IMR-90 (cell line): ENCODE measurements around the gene MBD3L5. TPM values are rescaled to one million over a fixed set of nuclear protein-coding genes. Genes with fewer than 3 reads are reported as not detected.
"Not testable (repeated sequence)": the region's sequence is repeated elsewhere in the genome, so short reads cannot be mapped to it uniquely, and the experiment has no call there.

Experiments used
- ATAC-seq: fragments of 200-7000 bp; cut with Tn5 transposase; 2 replicates; pipeline ENCODE4 v1.9.1; 2020; ENCODE audit warnings: low read depth, mild to moderate bottlenecking, moderate library complexity
- BruUV-seq: library from RNA; stranded (reverse); fragments of 400-500 nt; replicated peaks from 2 replicates; lab custom pipeline; 2021; lab: Mats Ljungman, UMichigan
- CTCF ChIA-PET: fragments of 300-600 bp; formaldehyde crosslinking; extraction: SDS; loops from one replicate; lab custom pipeline; 2021; ENCODE audit warnings: antibody characterized with exemption; lab: Yijun Ruan, JAX
- POLR2A ChIA-PET: fragments of 300-600 bp; sonication (Branson Sonifier 250); formaldehyde crosslinking; loops from one replicate; lab custom pipeline; 2022; ENCODE audit warnings: antibody characterized with exemption; ENCODE audit not compliant: unreplicated experiment; lab: Charles Lee
- DNase-seq: peaks from one replicate; pipeline ENCODE4 v3.0.0; 2013
- H2AFZ ChIP-seq: replicated peaks from 2 replicates; pipeline ENCODE3; 2013; ENCODE audit warnings: low read length, mild to moderate bottlenecking; ENCODE audit not compliant: poor library complexity
- H2AK5ac ChIP-seq: 2 replicates; pipeline ENCODE4 v1.6.1; 2013; ENCODE audit warnings: low read depth, low read length, inconsistent platforms
- H2AK9ac ChIP-seq: replicated peaks from 2 replicates; pipeline ENCODE3; 2013; ENCODE audit warnings: mild to moderate bottlenecking, low read depth, low read length, moderate library complexity; ENCODE audit not compliant: poor library complexity
- H2BK120ac ChIP-seq: 2 replicates; pipeline ENCODE4 v1.6.1; 2013; ENCODE audit warnings: low read depth, low read length, inconsistent platforms
- H2BK15ac ChIP-seq: 3 replicates; pipeline ENCODE4 v1.6.1; 2013; ENCODE audit warnings: low read depth, low read length, inconsistent platforms
- H2BK20ac ChIP-seq: 2 replicates; pipeline ENCODE4 v1.6.1; 2013; ENCODE audit warnings: low read depth, mild to moderate bottlenecking, inconsistent platforms, low read length, moderate library complexity
- H2BK5ac ChIP-seq: 2 replicates; pipeline ENCODE4 v1.6.1; 2013; ENCODE audit warnings: mild to moderate bottlenecking, low read depth, low read length, inconsistent platforms; ENCODE audit not compliant: poor library complexity, severe bottlenecking
- H3K14ac ChIP-seq: replicated peaks from 2 replicates; pipeline ENCODE4 v1.6.1; 2013; ENCODE audit warnings: low read depth, low read length, inconsistent platforms
- H3K18ac ChIP-seq: 2 replicates; pipeline ENCODE4 v1.6.1; 2013; ENCODE audit warnings: low read depth, low read length, control low read depth
- H3K23ac ChIP-seq: 2 replicates; pipeline ENCODE4 v1.6.1; 2013; ENCODE audit warnings: low read depth, low read length, inconsistent platforms
- H3K27ac ChIP-seq: 2 replicates; pipeline ENCODE4 v1.5.1; 2013; ENCODE audit warnings: mild to moderate bottlenecking, control low read depth, low read length; ENCODE audit not compliant: insufficient read depth
- H3K27me3 ChIP-seq: 2 replicates; pipeline ENCODE4 v1.6.1; 2013; ENCODE audit warnings: low read length; ENCODE audit not compliant: control insufficient read depth, insufficient read depth
- H3K36me3 ChIP-seq: 2 replicates; pipeline ENCODE4 v1.6.1; 2013; ENCODE audit warnings: low read length, mixed read lengths; ENCODE audit not compliant: control insufficient read depth, insufficient read depth
- H3K4ac ChIP-seq: 2 replicates; pipeline ENCODE4 v1.6.1; 2013; ENCODE audit warnings: low read depth, low read length, inconsistent platforms
- H3K4me1 ChIP-seq: 2 replicates; pipeline ENCODE4 v1.6.1; 2013; ENCODE audit warnings: low read length, mixed read lengths; ENCODE audit not compliant: control insufficient read depth, insufficient read depth
- H3K4me2 ChIP-seq: 2 replicates; pipeline ENCODE4 v1.6.1; 2013; ENCODE audit warnings: low read depth, mild to moderate bottlenecking, control low read depth, low read length, moderate library complexity
- H3K4me3 ChIP-seq: 2 replicates; pipeline ENCODE4 v1.5.1; 2013; ENCODE audit warnings: low read depth, mild to moderate bottlenecking, control low read depth, low read length, moderate library complexity; ENCODE audit not compliant: insufficient read depth
- H3K56ac ChIP-seq: 2 replicates; pipeline ENCODE4 v1.6.1; 2013; ENCODE audit warnings: low read length, inconsistent platforms; ENCODE audit not compliant: insufficient read depth; ENCODE audit errors: extremely low read depth
- H3K79me1 ChIP-seq, 2 experiments: 2 replicates each; pipeline ENCODE4 v1.6.1; 2013; ENCODE audit warnings: low read length in 2 of 2, inconsistent platforms in 1 of 2, low read depth in 1 of 2
- H3K9ac ChIP-seq: 2 replicates; pipeline ENCODE4 v1.6.1; 2013; ENCODE audit warnings: low read depth, low read length, control low read depth
- H3K9me1 ChIP-seq: 2 replicates; pipeline ENCODE4 v1.6.1; 2013; ENCODE audit warnings: low read length, inconsistent platforms; ENCODE audit not compliant: insufficient read depth
- H3K9me3 ChIP-seq: 2 replicates; pipeline ENCODE4 v1.6.1; 2013; ENCODE audit warnings: low read length; ENCODE audit not compliant: control insufficient read depth, insufficient read depth
- H4K20me1 ChIP-seq: 2 replicates; pipeline ENCODE4 v1.6.1; 2013; ENCODE audit warnings: low read length, inconsistent platforms; ENCODE audit not compliant: insufficient read depth
- H4K5ac ChIP-seq: 2 replicates; pipeline ENCODE4 v1.6.1; 2013; ENCODE audit warnings: mild to moderate bottlenecking, low read depth, low read length, control low read depth
- H4K8ac ChIP-seq, 2 experiments: 2 replicates each; pipeline ENCODE4 v1.6.1; 2013; ENCODE audit warnings: low read depth in 2 of 2, low read length in 2 of 2, control low read depth in 1 of 2, inconsistent platforms in 1 of 2
- H4K91ac ChIP-seq: 2 replicates; pipeline ENCODE4 v1.6.1; 2013; ENCODE audit warnings: low read depth, low read length, inconsistent platforms; ENCODE audit not compliant: insufficient read depth
- WGBS, 2 experiments: methylation state at CpG; one replicate each; pipeline versions ENCODE4 v1.1.5 to v1.1.7; 2013; ENCODE audit warnings: missing lambda C conversion rate in 2 of 2; ENCODE audit not compliant: insufficient read length in 1 of 2; ENCODE audit errors: extremely low coverage in 2 of 2; 5-methylcytosine and 5-hydroxymethylcytosine counted together
- dilution Hi-C: fragments of 300-500 bp; cut with HindIII; formaldehyde crosslinking; loops from one replicate; pipeline ENCODE4 v1.14.3; 2018; ENCODE audit warnings: low sequenced_read_pairs; ENCODE audit not compliant: unreplicated experiment
- in situ Hi-C: fragments of 300-500 bp; cut with MboI; formaldehyde crosslinking; loops from 3 replicates; pipeline ENCODE4 v1.14.3; 2019; ENCODE audit warnings: low sequenced_read_pairs, inconsistent platforms, mixed read lengths
- intact Hi-C: fragments of 100-400 bp; cut with micrococcal nuclease; formaldehyde crosslinking; loops from 2 replicates; pipeline ENCODE4 v1.10.0; 2022
- polyA plus RNA-seq, 3 experiments: library from polyadenylated mRNA; depleted of rRNA; stranded (reverse); fragments of >200 nt; gene quantifications; 2 replicates each; pipeline ENCODE4 v1.2.3, GENCODE V29; 2012; ENCODE audit warnings: low replicate concordance in 1 of 3
- total RNA-seq: library from RNA; depleted of rRNA; stranded (reverse); fragments of >200 nt; gene quantifications from 2 replicates; pipeline ENCODE4 v1.2.3, GENCODE V29; 2012

MBD3L5 gene
- total and polyA plus RNA-seq, 2 of the 4 experiments (the other 2 are of a cell fraction) = not detected

- H3K18ac ChIP-seq, CTCF ChIA-PET, H2AFZ ChIP-seq, H3K4me2 ChIP-seq, H2AK5ac ChIP-seq, BruUV-seq, H2BK20ac ChIP-seq, H4K20me1 ChIP-seq, DNase-seq, H3K9ac ChIP-seq, H2BK5ac ChIP-seq, H3K4me1 ChIP-seq, H4K8ac ChIP-seq, H3K27ac ChIP-seq, in situ Hi-C loops, POLR2A ChIA-PET, H3K4ac ChIP-seq, H3K14ac ChIP-seq, H4K5ac ChIP-seq, H3K9me3 ChIP-seq, ATAC-seq, H3K79me1 ChIP-seq, H4K91ac ChIP-seq, H2BK120ac ChIP-seq, H3K9me1 ChIP-seq, H3K56ac ChIP-seq, H2BK15ac ChIP-seq, H2AK9ac ChIP-seq, intact Hi-C loops, H3K23ac ChIP-seq, H3K36me3 ChIP-seq, H3K4me3 ChIP-seq, H3K27me3 ChIP-seq, dilution Hi-C loops: not testable (repeated sequence)
- WGBS, 2 experiments = no CpG with 5 or more reads among the region's 8 CpGs
Observed at GRCh38 chr19:7058576-7058975, 28.2 kb downstream of the MBD3L5 start, which contains the start of gene MBD3L3. TSS of gene MBD3L3 (minus strand) at chr19:7058676. CDS start at chr19:7058605, 71 bp downstream.

- H3K18ac ChIP-seq, H4K91ac ChIP-seq, ATAC-seq, H3K9me3 ChIP-seq, H2BK120ac ChIP-seq, H2BK15ac ChIP-seq, H4K5ac ChIP-seq, H2AFZ ChIP-seq, H3K56ac ChIP-seq, H3K4me2 ChIP-seq, in situ Hi-C loops, H2AK5ac ChIP-seq, H3K27ac ChIP-seq, H4K20me1 ChIP-seq, H3K27me3 ChIP-seq, H3K79me1 ChIP-seq, POLR2A ChIA-PET, dilution Hi-C loops, BruUV-seq, DNase-seq, H2BK5ac ChIP-seq, CTCF ChIA-PET, H3K9ac ChIP-seq, H2BK20ac ChIP-seq, H3K36me3 ChIP-seq, H3K4ac ChIP-seq, H3K4me1 ChIP-seq, H3K23ac ChIP-seq, H3K4me3 ChIP-seq, H4K8ac ChIP-seq, H3K9me1 ChIP-seq, H3K14ac ChIP-seq, H2AK9ac ChIP-seq: not testable (repeated sequence)
- no CpG with 5 or more reads among the region's 2 CpGs for WGBS, 2 experiments
- intact Hi-C loops = loop anchor here (10.0 kb wide), 1 partner anchor 325 kb away; the partner anchor contains the start of genes GPR108 and TRIP10
Observed at GRCh38 chr19:7059977-7060376, 29.6 kb downstream of the MBD3L5 start.
